ENCODE measurements around the gene GALNT14.

The GALNT14 gene

GRCh38 chr2:31082002-31082401 is 56.2 kb downstream of the GALNT14 start:
- no peak overlapping the region for H3K4me3 ChIP-seq (replicated peaks; ENCODE audit: low read depth, low read length)
- no peak for DNase-seq (ENCODE audit: extremely low read depth, low read depth)
- no peak for TF ChIP-seq CTCF (IDR thresholded peaks at IDR 0.05; ENCODE audit: low read depth, low read length, missing control alignments)

- no peak overlapping the region for H3K4me3 ChIP-seq (replicated peaks; ENCODE audit: low read depth, low read length)
- no peak for DNase-seq (ENCODE audit: extremely low read depth, low read depth)
- TF ChIP-seq CTCF (IDR thresholded peaks at IDR 0.05; ENCODE audit: low read depth, low read length, missing control alignments) = no peak
Measured at GRCh38 chr2:31081492-31081891, 56.7 kb downstream of the GALNT14 start.

GRCh38 chr2:31080361-31080760 is 57.9 kb downstream of the GALNT14 start:
- H3K4me3 ChIP-seq (replicated peaks; ENCODE audit: low read depth, low read length) = no peak overlapping the region
- TF ChIP-seq CTCF (IDR thresholded peaks at IDR 0.05; ENCODE audit: low read depth, low read length, missing control alignments) = no peak
- DNase-seq (ENCODE audit: extremely low read depth, low read depth) = no peak

GRCh38 chr2:31079665-31080064 is 58.6 kb downstream of the GALNT14 start:
- no peak overlapping the region for H3K4me3 ChIP-seq (replicated peaks; ENCODE audit: low read depth, low read length)
- DNase-seq (ENCODE audit: extremely low read depth, low read depth) = no peak

GRCh38 chr2:31078579-31079105 is 59.6 kb downstream of the GALNT14 start:
- H3K4me3 ChIP-seq (replicated peaks; ENCODE audit: low read depth, low read length) = no peak overlapping the region
- no peak for DNase-seq (ENCODE audit: extremely low read depth, low read depth)
- TF ChIP-seq CTCF (IDR thresholded peaks at IDR 0.05; ENCODE audit: low read depth, low read length, missing control alignments) = no peak

More at GRCh38 chr2:31079665-31080064, 58.6 kb downstream of the GALNT14 start:
- TF ChIP-seq CTCF (IDR thresholded peaks at IDR 0.05; ENCODE audit: low read depth, low read length, missing control alignments) = peak; percentile 33

- H3K4me3 ChIP-seq (replicated peaks; ENCODE audit: low read depth, low read length) = no peak overlapping the region
- no peak for TF ChIP-seq CTCF (IDR thresholded peaks at IDR 0.05; ENCODE audit: low read depth, low read length, missing control alignments)
- no peak for DNase-seq (ENCODE audit: extremely low read depth, low read depth)
Measured at GRCh38 chr2:31078011-31078410, 60.2 kb downstream of the GALNT14 start.

All from HFF-Myc (cell line).